Pancreas (tissue), 10 donors: ENCODE data around the gene CIAO2B. TPM values are rescaled to one million over a fixed set of nuclear protein-coding genes. Genes with fewer than 3 reads are reported as not detected.
A peak's percentile ranks its signal among the peaks of the same experiment; 100 is the strongest.

Experiments used
- ATAC-seq, 4 donors: fragments of 200-7000 bp; cut with Tn5 transposase; one replicate each; pipeline versions ENCODE4 v1.8.0 to v1.9.1; 2020; ENCODE audit warnings: mild to moderate bottlenecking in 4 of 4, moderate library complexity in 4 of 4
- DNase-seq, 6 donors: peaks; one replicate each; pipeline ENCODE4 v3.0.0-alpha.2; 2020
- FAIRE-seq: peaks from 2 replicates; lab custom pipeline; 2012; peaks lifted over from hg19 to GRCh38; lab: Jason Lieb, UNC
- H3K27ac ChIP-seq, 4 donors: fragments of 200-600 bp; sonication (generic); 1 replicate in 3 of 4; 2 replicates in 1 of 4; pipeline versions ENCODE4 v1.5.0 to v1.8.0; 2020
- H3K27me3 ChIP-seq, 4 donors: fragments of 200-600 bp; one replicate each; pipeline ENCODE4 v1.8.0; 2021
- H3K36me3 ChIP-seq, 3 donors: fragments of 200-600 bp; sonication (generic) in 1 of 3; one replicate each; pipeline versions ENCODE4 v1.5.0 to v1.8.0; 2020 to 2021
- H3K4me1 ChIP-seq, 3 donors: fragments of 200-600 bp; one replicate each; pipeline ENCODE4 v1.8.0; 2021
- H3K4me3 ChIP-seq, 4 donors: fragments of 200-600 bp; sonication (generic) in 2 of 4; one replicate each; pipeline versions ENCODE4 v1.5.0 to v1.8.0; 2020 to 2021
- H3K9me3 ChIP-seq, 4 donors: fragments of 200-600 bp; one replicate each; pipeline ENCODE4 v1.8.0; 2021
- WGBS, 2 donors: extraction: QIAGEN DNeasy Blood & Tissue Kit; methylation state at CpG; one replicate each; pipeline ENCODE4 v1.1.7; 2013; 5-methylcytosine and 5-hydroxymethylcytosine counted together
- intact Hi-C, 3 donors: fragments of 100-400 bp; cut with DNase I; formaldehyde crosslinking; loops; one replicate each; pipeline versions ENCODE4 v1.11.1 to v1.14.2; 2022
- polyA plus RNA-seq, 2 donors: library from polyadenylated mRNA; stranded (reverse); fragments of 200-250 nt; gene quantifications; one replicate each; pipeline ENCODE4 v1.2.3, GENCODE V29; 2013
- total RNA-seq, 6 donors: library from RNA; stranded (reverse); fragmentation: NEBNext Ultra II Directional in 4 of 6; extraction: Animal tissue kit (Norgen Biotek cat#: 25700) in 4 of 6; gene quantifications; one replicate each; pipeline versions ENCODE4 v1.2.1 to v1.2.4, GENCODE V29; 2021 to 2023
- TF ChIP-seq, protein P1 (sequence below), 4 donors: fragments of 200-600 bp; sonication (generic) in 3 of 4; IDR thresholded peaks; one replicate each; pipeline versions ENCODE4 v1.5.0 to v1.8.0; 2021; ENCODE audit warnings: antibody characterized with exemption in 4 of 4
- donor health status: healthy with polysubstance abuse.
- donor health status: DM: no; HTN: no; CAD: no; lungs with moderate emphysema.
- donor health status: DM: no; HTN: no; CAD: no.
- donor health status: control.
- donor health status: control.
- donor health status: Bipolar disorder and iron deficiency.
- donor health status: DM: yes; HTN: yes; CAD: no.
- donor health status: DM: no; HTN: no; CAD: no.
- donor health status: DM: no; HTN: no; CAD: no.
- donor health status: DM: yes; HTN: yes; CAD: no.

CIAO2B gene
- total and polyA plus RNA-seq, 8 donors, result 14.8 to 86.9 (median 26.3) TPM

DNA sequence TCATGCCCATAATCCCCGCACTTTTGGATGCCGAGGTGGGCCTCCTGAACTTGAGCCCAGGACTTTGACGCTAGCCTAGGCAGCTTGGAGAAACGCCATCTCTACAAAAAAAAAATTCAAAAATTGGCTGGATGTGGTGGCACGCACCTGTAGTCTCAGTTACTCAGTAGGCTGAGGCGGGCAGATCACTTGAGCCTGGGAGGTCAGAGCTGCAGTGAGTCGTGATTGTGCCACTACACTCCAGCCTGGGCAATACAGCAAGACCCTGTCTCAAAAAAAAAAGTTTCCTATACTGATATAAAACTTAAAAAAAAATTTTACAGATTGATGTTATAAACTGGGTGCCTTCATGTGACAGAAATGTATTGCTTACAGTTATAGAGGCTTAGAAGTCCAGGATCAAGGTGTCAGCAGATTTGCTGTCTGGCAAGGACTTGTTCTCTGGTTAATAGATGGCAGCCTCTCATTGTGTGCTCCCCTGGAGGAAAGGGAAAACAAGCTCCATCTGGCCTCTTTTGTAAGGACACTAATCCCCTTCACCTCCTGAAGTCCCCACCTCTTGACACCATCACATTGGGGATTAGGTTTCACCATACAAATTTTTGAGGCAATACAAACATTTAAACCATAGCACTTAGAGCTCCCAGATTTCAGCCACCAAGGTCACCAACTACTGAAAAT, 18.4 kb upstream of the CIAO2B start:
- ATAC-seq (no peak), FAIRE-seq (no peak), DNase-seq (peak in 1 of 6 donors; percentile 8)
- intact Hi-C loops, result loop anchor here in 1 of 3 donors (10.0 kb wide), 1 partner anchor 48 kb away; no protein-coding TSS in a partner anchor
- H3K27me3 ChIP-seq, result no peaks in the 10 kb centered on the region
- H3K9me3 ChIP-seq, result no peaks in the 10 kb centered on the region
- no peak overlapping the region for H3K4me3 ChIP-seq
- TF ChIP-seq, protein P1, sequence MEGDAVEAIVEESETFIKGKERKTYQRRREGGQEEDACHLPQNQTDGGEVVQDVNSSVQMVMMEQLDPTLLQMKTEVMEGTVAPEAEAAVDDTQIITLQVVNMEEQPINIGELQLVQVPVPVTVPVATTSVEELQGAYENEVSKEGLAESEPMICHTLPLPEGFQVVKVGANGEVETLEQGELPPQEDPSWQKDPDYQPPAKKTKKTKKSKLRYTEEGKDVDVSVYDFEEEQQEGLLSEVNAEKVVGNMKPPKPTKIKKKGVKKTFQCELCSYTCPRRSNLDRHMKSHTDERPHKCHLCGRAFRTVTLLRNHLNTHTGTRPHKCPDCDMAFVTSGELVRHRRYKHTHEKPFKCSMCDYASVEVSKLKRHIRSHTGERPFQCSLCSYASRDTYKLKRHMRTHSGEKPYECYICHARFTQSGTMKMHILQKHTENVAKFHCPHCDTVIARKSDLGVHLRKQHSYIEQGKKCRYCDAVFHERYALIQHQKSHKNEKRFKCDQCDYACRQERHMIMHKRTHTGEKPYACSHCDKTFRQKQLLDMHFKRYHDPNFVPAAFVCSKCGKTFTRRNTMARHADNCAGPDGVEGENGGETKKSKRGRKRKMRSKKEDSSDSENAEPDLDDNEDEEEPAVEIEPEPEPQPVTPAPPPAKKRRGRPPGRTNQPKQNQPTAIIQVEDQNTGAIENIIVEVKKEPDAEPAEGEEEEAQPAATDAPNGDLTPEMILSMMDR (IDR thresholded peaks at IDR 0.05), result no peak
- peaks cover 0 to 5% (median 0%) of the 10 kb centered on the region in 3 donors for H3K4me1 ChIP-seq
- no peaks in the 10 kb centered on the region for H3K36me3 ChIP-seq
- WGBS, 2 donors, result 64 to 81% methylated on average over 7 of the region's 7 CpGs
- no peak overlapping the region for H3K27ac ChIP-seq

DNA sequence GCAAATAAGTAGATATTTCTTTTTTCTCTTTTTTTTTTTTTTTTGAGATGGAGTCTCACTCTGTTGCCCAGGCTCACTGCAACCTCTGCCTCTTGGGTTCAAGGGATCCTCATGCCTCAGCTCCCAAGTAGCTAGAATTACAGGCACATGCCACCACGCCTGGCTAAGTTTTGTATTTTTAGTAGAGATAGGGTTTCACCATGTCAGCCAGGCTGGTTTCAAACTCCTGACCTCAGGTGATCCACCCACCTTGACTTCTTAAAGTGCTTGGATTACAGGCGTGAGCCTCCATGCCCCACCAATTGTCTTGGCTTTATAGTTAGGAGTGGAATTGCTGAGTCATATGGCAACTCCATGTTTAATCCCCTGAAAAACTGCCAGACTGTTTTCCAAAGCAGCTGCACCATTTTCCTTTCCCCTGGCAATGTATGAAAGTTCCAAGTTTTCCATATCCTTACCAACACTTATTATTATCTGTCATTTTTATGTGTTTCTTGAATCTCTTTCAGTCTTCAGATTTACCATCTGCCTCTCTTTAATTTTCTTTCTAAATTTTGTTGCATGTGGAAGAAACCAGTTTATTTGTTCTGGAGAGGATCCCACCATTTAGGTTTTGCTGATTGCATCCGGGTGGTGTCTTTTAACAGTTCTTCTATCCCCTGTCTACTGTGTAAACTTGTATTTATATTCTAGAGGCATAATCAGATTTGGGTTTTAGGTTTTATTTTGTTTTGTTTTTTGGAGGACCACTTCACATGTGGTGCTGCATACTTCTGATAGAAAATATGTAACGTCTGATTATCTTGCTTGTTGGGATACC, 17.0 kb upstream of the CIAO2B start:
- ATAC-seq (no peak), FAIRE-seq (no peak), DNase-seq (no peak)
- Histone ChIP-seq H3K27ac (no peak overlapping the region), H3K36me3 (no peaks in the 10 kb centered on the region), H3K27me3 (no peaks in the 10 kb centered on the region), H3K9me3 (no peaks in the 10 kb centered on the region), H3K4me3 (no peak overlapping the region), H3K4me1 (peaks cover 0 to 5% (median 0%) of the 10 kb centered on the region in 3 donors)
- TF ChIP-seq, protein P1 (IDR thresholded peaks at IDR 0.05), result no peak
- intact Hi-C loops, result loop anchor here in 1 of 3 donors (10.0 kb wide), 1 partner anchor 46 kb away; no protein-coding TSS in a partner anchor
- WGBS, 2 donors, result 74 to 83% methylated on average over 4 of the region's 4 CpGs

DNA sequence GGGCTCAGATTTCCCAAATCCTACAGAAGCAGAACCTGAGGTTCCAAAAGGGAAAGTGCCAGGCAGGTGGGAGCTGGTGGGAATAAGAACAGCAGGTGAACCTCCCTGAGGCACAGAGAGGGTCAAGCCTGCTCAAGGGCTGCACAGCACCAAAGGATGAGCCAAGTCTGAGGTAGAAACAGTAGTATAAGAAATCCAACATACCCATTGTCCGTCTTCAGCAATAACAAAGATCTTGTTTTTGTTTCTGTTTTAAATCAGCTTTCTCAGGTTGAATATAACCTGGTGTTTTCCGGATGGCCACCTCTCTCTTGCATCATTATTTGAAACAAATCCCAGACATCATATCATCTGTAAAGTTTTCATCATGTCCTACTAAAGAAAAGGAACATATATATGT, 16.2 kb upstream of the CIAO2B start:
- no peaks in the 10 kb centered on the region for H3K27me3 ChIP-seq
- 63 to 83% methylated on average over 2 of the region's 2 CpGs for WGBS, 2 donors
- H3K9me3 ChIP-seq, result no peaks in the 10 kb centered on the region
- DNase-seq (no peak), FAIRE-seq (no peak), ATAC-seq (no peak)
- H3K27ac ChIP-seq, result no peak overlapping the region
- H3K36me3 ChIP-seq, result no peaks in the 10 kb centered on the region
- intact Hi-C loops, result loop anchor here in 1 of 3 donors (10.0 kb wide), 1 partner anchor 46 kb away; no protein-coding TSS in a partner anchor
- H3K4me1 ChIP-seq, result peaks cover 0 to 5% (median 0%) of the 10 kb centered on the region in 3 donors
- TF ChIP-seq, protein P1 (IDR thresholded peaks at IDR 0.05), result no peak
- no peak overlapping the region for H3K4me3 ChIP-seq

DNA sequence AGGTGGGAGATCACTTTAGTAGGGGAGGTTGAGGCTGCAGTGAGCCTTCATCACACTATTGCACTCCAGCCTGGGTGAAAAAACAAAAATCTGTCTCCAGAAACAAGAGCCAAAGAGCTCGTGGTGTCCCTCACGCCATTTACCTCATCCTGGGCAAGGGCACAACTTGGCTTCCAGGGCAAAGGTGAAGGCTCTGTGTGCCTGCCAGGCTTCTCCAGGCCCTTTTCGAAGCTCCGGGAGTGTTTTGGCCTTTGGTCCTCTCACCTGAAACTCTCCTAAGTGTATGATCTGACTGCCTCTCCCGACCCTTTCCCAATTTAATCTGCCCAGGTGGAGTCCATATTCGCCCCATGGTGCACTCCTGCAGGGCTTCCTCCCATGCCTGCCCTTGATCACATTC, 15.3 kb upstream of the CIAO2B start:
- FAIRE-seq (no peak), DNase-seq (peak in 1 of 6 donors; percentile 13), ATAC-seq (no peak)
- no peak overlapping the region for H3K27ac ChIP-seq
- H3K4me1 ChIP-seq, result peaks cover 0 to 5% (median 0%) of the 10 kb centered on the region in 3 donors
- no peaks in the 10 kb centered on the region for H3K27me3 ChIP-seq
- H3K36me3 ChIP-seq, result no peaks in the 10 kb centered on the region
- no peak overlapping the region for H3K4me3 ChIP-seq
- no peaks in the 10 kb centered on the region for H3K9me3 ChIP-seq
- TF ChIP-seq, protein P1 (IDR thresholded peaks at IDR 0.05), result no peak
- 66 to 76% methylated on average over 6 of the region's 6 CpGs for whole genome bisulfite sequencing, 2 donors
- intact Hi-C loops, result no loop called here
